ENCODE measurements around the gene PSORS1C1. TPM values are rescaled to one million over a fixed set of nuclear protein-coding genes. Genes with fewer than 3 reads are reported as not detected.

PSORS1C1 gene
- total RNA-seq, 1 donor from 2014 or later: not detected

- no peak overlapping the region for H3K27ac Mint-ChIP-seq
- H3K27me3 Mint-ChIP-seq: peaks cover 17% of the 10 kb centered on the region
- intact Hi-C loops (cut with micrococcal nuclease): no loop called here
- no peak for DNase-seq
- no peaks in the 10 kb centered on the region for H3K4me1 Mint-ChIP-seq
- H3K4me3 Mint-ChIP-seq: no peak overlapping the region
- H3K36me3 Mint-ChIP-seq (ENCODE audit: low read depth): no peaks in the 10 kb centered on the region
- H3K9me3 Mint-ChIP-seq: no peaks in the 10 kb centered on the region
Observed at GRCh38 chr6:31111712-31112111, 2.9 kb upstream of the PSORS1C1 start.

- H3K27ac Mint-ChIP-seq: no peak within 1 kb of the TSS
- no peak for DNase-seq
- peaks cover 17% of the 10 kb centered on the region for H3K27me3 Mint-ChIP-seq
- intact Hi-C loops (cut with micrococcal nuclease): no loop called here
- H3K4me3 Mint-ChIP-seq: no peak within 1 kb of the TSS
- no peaks in the 10 kb centered on the region for H3K36me3 Mint-ChIP-seq (ENCODE audit: low read depth)
- no peaks in the 10 kb centered on the region for H3K9me3 Mint-ChIP-seq
- no peaks in the 10 kb centered on the region for H3K4me1 Mint-ChIP-seq
Observed at GRCh38 chr6:31112478-31112877, 2.1 kb upstream of the PSORS1C1 start, which contains the start of gene C6orf15. Gene C6orf15, minus strand, starts transcription at chr6:31112575. Its CDS starts 20 bp downstream, at chr6:31112555.

GRCh38 chr6:31113861-31114540 lies 599 bp upstream of the PSORS1C1 start:
- Mint-ChIP-seq H3K27me3 (peaks cover 20% of the 10 kb centered on the region), H3K4me1 (no peaks in the 10 kb centered on the region), H3K27ac (no peak overlapping the region), H3K9me3 (no peaks in the 10 kb centered on the region), H3K36me3 (ENCODE audit: low read depth) (no peaks in the 10 kb centered on the region), H3K4me3 (no peak overlapping the region)
- intact Hi-C loops (cut with micrococcal nuclease): no loop called here
- DNase-seq: no peak

GRCh38 chr6:31114970-31115849 lies 610 bp downstream of the PSORS1C1 start:
- intact Hi-C loops (cut with micrococcal nuclease): no loop called here
- no peaks in the 10 kb centered on the region for H3K4me1 Mint-ChIP-seq
- no peaks in the 10 kb centered on the region for H3K36me3 Mint-ChIP-seq (ENCODE audit: low read depth)
- no peak for DNase-seq
- H3K9me3 Mint-ChIP-seq: no peaks in the 10 kb centered on the region
- H3K27me3 Mint-ChIP-seq: peaks cover 14% of the 10 kb centered on the region
- H3K4me3 Mint-ChIP-seq: no peak overlapping the region
- H3K27ac Mint-ChIP-seq: no peak overlapping the region

GRCh38 chr6:31115941-31116560 lies 1.5 kb downstream of the PSORS1C1 start:
- Mint-ChIP-seq H3K36me3 (ENCODE audit: low read depth) (no peaks in the 10 kb centered on the region), H3K4me1 (no peaks in the 10 kb centered on the region), H3K27ac (no peak overlapping the region), H3K27me3 (peaks cover 12% of the 10 kb centered on the region), H3K4me3 (no peak overlapping the region), H3K9me3 (no peaks in the 10 kb centered on the region)
- intact Hi-C loops (cut with micrococcal nuclease): no loop called here
- no peak for DNase-seq

GRCh38 chr6:31116661-31117385 lies 2.2 kb downstream of the PSORS1C1 start:
- DNase-seq: no peak
- intact Hi-C loops (cut with micrococcal nuclease): no loop called here
- no peak overlapping the region for H3K27ac Mint-ChIP-seq
- H3K27me3 Mint-ChIP-seq: peaks cover 12% of the 10 kb centered on the region
- H3K4me3 Mint-ChIP-seq: no peak overlapping the region
- no peaks in the 10 kb centered on the region for H3K36me3 Mint-ChIP-seq (ENCODE audit: low read depth)
- no peaks in the 10 kb centered on the region for H3K4me1 Mint-ChIP-seq
- H3K9me3 Mint-ChIP-seq: no peaks in the 10 kb centered on the region

GRCh38 chr6:31118178-31118577 lies 3.6 kb downstream of the PSORS1C1 start:
- no peak overlapping the region for H3K4me3 Mint-ChIP-seq
- no peaks in the 10 kb centered on the region for H3K36me3 Mint-ChIP-seq (ENCODE audit: low read depth)
- intact Hi-C loops (cut with micrococcal nuclease): no loop called here
- H3K9me3 Mint-ChIP-seq: no peaks in the 10 kb centered on the region
- peaks cover 12% of the 10 kb centered on the region for H3K27me3 Mint-ChIP-seq
- H3K27ac Mint-ChIP-seq: no peak overlapping the region
- no peaks in the 10 kb centered on the region for H3K4me1 Mint-ChIP-seq
- no peak for DNase-seq

- no peaks in the 10 kb centered on the region for H3K4me1 Mint-ChIP-seq
- H3K9me3 Mint-ChIP-seq: no peaks in the 10 kb centered on the region
- H3K27me3 Mint-ChIP-seq: peaks cover 11% of the 10 kb centered on the region
- no peak for DNase-seq
- H3K36me3 Mint-ChIP-seq (ENCODE audit: low read depth): no peaks in the 10 kb centered on the region
- intact Hi-C loops (cut with micrococcal nuclease): no loop called here
- H3K4me3 Mint-ChIP-seq: no peak within 1 kb of the TSS
- no peak within 1 kb of the TSS for H3K27ac Mint-ChIP-seq
Observed at GRCh38 chr6:31120151-31120915, 5.7 kb downstream of the PSORS1C1 start, which contains the start of gene CDSN. Gene CDSN, minus strand, starts transcription at chr6:31120446. Its CDS starts 27 bp downstream, at chr6:31120419.

GRCh38 chr6:31121131-31121790 lies 6.7 kb downstream of the PSORS1C1 start:
- DNase-seq: no peak
- Mint-ChIP-seq H3K9me3 (no peaks in the 10 kb centered on the region), H3K36me3 (ENCODE audit: low read depth) (no peaks in the 10 kb centered on the region), H3K27me3 (peaks cover 7% of the 10 kb centered on the region), H3K4me3 (no peak overlapping the region), H3K27ac (no peak overlapping the region), H3K4me1 (no peaks in the 10 kb centered on the region)
- intact Hi-C loops (cut with micrococcal nuclease): no loop called here

GRCh38 chr6:31122791-31123706 lies 8.4 kb downstream of the PSORS1C1 start:
- Mint-ChIP-seq H3K27me3 (peaks cover 9% of the 10 kb centered on the region), H3K27ac (no peak overlapping the region), H3K9me3 (no peaks in the 10 kb centered on the region), H3K36me3 (ENCODE audit: low read depth) (no peaks in the 10 kb centered on the region), H3K4me3 (no peak overlapping the region), H3K4me1 (peaks cover 4% of the 10 kb centered on the region)
- no peak for DNase-seq
- intact Hi-C loops (cut with micrococcal nuclease): no loop called here

- H3K9me3 Mint-ChIP-seq: no peaks in the 10 kb centered on the region
- peaks cover 17% of the 10 kb centered on the region for H3K27me3 Mint-ChIP-seq
- intact Hi-C loops (cut with micrococcal nuclease): no loop called here
- no peak for DNase-seq
- no peak overlapping the region for H3K4me3 Mint-ChIP-seq
- H3K36me3 Mint-ChIP-seq (ENCODE audit: low read depth): no peaks in the 10 kb centered on the region
- H3K27ac Mint-ChIP-seq: no peak overlapping the region
- H3K4me1 Mint-ChIP-seq: peaks cover 6% of the 10 kb centered on the region
Observed at GRCh38 chr6:31125162-31125561, 10.6 kb downstream of the PSORS1C1 start.

Measured in activated CD4-positive, alpha-beta T cell treated with anti-CD3 and anti-CD28 coated beads, Interleukin-2, amount 10 ng/mL, durations not matched to agents 24 days and 14 days (primary cell).